Cerebellar nuclear complex (tissue), 1 donor: ENCODE data around the gene TUBGCP5.
"Not testable (repeated sequence)": the region's sequence is repeated elsewhere in the genome, so short reads cannot be mapped to it uniquely, and the experiment has no call there.

Experiments used
- DNase-seq, 2 experiments: peaks; one replicate each; lab custom pipeline; 2025; lab: John Stamatoyannopoulos, UW

The TUBGCP5 gene

DNA sequence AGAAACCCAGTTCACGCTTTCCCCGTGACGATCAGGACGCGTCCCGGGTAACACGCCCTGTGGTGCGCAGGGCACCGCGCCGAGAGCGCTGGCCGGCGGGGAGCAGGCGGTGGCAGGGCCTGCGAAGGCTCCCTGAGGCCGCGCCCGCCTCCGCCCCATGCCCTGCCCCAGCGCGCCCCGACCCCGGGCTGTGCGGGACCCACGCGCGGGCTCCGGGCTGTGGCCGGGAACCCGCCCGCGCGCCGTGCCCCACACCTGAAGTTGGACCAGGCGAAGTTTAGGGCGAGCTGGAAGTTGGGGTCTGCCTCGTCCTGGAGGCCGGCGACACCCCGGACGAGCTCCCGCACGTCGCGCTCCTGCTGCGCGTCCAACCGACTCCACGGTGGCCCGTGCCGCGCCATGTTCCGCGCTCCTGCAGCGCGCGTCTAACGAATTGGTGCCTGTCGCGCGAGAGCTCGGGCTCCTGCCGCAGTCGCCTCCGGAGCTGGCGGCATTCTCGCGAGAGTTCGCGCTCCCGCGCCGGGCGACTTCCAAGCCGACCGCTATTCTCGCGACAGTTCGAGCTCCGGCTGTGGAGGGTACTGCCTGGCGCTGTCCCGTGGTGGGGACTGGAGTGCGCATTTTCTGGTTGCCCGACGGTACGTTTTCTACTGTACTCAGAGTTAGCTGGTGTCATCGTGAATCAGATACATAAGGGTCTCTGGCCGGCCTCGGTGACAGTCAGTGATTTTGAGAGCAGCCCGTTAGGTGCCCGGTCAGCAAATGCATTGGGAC is at the start of gene TUBGCP5:
TSS of gene TUBGCP5 (minus strand) at position 427 of the 774 bp plus-strand sequence. CDS start at position 401, 26 bp downstream.
- peak in 1 of 2 experiments; percentile 66 for DNase-seq

DNA sequence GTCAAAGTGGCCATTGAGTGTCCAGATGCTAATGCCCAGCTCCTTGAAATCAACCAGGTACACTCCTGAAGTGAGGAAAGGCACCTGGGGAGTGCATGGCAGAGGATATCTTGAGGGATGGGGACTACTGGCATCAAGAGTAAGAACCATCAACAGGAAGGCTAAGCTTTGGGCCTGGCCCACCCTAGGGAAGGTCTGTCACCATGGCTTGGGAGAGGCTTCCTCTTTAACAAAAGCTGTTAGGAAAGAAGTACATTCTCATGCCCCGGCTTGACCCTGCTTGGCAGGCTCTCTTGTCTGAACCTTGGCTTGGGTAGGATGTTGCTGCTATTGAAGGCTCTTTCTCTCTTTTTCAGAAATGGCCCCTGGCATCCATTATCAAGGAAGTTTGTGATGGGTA is 43.7 kb upstream of the TUBGCP5 start:
- DNase-seq, result no peak

DNA sequence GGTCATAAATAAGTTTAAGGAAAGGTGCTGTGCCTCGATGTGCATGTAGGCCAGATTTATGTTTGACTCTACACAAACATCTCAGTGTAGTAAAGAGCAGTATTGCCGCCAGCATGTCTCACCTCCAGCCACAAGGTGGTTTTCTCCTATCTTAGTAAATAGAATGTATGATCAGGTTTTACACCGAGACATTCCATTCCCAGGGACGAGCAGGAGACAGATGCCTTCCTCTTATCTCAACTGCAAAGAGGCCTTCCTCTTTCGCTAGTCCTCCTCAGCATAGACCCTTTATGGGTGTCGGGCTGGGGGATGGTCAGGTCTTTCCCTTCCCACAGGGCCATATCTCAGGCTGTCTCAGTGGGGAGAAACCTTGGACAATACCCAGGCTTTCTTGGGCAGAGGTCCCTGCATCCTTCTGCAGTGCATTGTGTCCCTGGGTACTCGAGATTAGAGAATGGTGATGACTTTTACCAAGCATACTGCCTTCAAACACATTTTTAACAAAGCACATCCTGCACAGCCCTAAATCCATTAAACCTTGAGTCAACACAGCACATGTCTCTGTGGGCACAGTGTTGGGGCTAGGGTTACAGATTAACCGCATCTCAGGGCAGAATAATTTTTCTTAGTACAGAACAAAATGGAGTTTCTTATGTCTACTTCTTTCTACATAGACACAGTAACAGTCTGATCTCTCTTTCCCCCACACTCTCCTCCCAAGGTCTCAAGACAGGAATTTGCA is 42.8 kb upstream of the TUBGCP5 start:
- not testable (repeated sequence) for DNase-seq

DNA sequence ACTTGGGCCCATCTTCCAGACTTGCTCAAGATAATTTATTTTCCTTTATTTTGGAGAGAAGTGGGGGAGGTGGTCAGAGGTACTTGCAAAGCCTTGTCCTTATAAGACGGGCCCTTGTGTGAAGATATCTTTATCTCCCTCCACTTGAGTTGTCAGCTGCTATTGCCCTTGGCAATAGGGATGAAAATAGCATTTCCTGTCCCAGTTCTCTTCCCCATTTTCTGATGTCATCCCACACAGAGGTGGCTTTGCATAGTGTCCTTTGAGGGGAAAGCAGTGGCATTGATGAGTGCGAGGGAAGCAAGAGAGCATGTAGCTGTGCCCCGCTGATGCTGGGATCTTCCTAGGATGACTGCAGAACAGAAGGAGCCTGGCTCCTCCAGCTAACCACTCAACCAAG is 41.9 kb upstream of the TUBGCP5 start:
- DNase-seq, result no peak

DNA sequence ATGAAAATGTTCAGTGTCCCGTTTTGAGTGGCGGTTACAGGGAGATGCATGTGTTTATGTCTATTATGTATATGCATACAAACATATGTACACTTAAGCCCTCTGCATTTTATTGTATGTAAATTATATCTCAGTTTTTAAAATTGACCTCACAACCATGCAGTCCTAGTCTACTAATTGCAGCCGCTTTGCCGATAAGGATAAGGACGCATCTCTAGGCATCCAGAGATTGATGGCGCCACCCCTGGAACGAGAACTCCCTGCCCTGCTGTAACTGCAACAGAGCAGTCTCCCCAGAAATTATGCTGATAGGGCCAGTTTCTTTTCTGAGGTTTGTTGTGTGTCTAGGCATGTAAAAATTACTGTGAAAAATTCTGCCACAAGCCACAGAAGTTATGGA is 40.4 kb upstream of the TUBGCP5 start:
- no peak for DNase-seq

DNA sequence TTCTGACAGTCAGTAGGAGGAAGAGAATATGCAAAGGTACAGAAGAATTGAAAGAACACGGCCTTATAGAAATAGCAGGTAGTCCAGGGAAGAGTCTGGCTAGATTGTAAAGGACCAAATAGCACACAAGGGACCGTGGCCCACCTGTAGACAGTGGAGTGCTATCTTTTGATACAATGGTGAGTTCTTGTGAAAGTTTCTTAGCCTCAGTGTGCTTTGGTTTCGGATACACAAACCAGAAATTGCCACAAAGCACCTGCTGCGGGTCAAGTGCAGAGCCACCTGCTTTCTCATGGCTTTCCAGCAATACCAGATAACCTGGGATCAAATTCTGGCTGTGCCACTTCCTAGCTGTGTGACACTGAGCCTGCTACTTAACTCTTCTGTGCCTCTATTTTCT is 36.6 kb upstream of the TUBGCP5 start:
- no peak for DNase-seq

DNA sequence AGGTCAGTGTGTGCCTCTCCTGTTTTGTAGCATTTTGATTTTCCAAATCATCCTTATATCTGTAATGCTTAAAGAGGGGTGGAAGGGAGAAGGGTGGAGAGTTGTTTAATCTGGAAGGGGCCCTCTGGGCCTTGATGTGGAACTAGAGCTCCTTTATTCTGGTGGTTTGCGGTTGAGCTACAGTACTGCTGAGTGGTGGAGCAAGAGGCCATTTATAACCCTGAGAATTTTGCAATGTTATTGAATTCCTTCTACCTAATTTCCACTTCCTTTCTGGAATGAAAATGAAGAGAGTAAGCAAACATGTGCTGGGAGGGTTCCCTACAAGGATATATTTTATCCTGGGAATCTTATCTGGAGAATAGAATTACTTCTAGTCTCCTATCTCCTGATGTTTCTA is 35.3 kb upstream of the TUBGCP5 start:
- DNase-seq, result no peak

DNA sequence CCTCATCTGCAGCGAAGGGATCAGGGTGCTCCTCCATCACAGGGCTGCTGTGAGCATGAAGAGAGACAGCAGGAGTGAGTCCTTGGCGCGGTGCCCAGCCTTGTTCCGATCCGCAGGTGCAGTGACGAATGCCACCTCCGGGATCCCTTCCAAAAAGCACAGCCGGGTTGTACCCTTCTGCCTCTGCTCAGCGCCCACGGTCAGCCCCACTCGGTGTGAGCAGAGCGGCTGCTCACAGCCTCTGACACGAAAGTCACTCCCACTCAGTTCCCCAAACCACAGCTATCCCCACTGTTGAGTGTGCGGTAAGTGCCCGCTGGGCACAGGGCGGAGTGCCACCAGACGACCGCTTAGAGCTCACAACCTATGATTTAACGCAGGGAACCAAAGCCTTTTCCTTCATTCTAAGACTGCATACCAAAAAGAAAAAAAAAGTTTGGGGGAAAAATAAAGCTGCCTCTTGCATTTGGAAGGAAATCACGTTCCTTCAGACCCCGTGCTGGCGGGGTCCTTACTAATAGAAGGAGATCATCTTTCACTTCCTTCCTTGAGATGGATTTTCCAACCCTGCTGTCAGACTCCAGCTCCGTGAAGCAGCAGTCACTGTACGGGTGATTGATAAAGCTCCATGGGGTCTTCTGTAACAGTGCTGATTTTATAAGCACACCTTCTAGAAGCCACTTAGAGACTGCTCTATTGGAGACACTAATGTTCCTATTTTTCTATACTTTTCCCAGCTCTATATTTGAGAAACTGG is 34.7 kb upstream of the TUBGCP5 start:
- no peak for DNase-seq

DNA sequence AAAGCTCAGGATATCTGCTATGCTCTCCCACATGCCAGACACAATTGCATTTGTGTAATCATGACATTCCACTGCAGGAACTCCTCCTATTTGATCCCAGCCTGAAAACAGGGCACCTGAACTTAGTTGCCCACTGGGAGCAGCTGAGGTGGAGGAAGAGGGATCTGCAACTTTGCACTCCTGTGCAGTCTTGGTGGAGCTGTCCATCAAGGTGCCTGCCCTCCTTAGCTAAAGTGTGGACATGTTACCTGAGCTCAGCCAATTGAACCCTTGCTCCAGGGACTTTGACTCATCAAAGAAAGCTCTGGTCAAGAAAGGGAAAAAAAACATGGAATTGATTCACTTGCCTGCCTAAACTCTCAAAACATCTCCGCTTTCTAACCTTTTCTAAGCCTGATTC is 33.3 kb upstream of the TUBGCP5 start:
- DNase-seq, result no peak

DNA sequence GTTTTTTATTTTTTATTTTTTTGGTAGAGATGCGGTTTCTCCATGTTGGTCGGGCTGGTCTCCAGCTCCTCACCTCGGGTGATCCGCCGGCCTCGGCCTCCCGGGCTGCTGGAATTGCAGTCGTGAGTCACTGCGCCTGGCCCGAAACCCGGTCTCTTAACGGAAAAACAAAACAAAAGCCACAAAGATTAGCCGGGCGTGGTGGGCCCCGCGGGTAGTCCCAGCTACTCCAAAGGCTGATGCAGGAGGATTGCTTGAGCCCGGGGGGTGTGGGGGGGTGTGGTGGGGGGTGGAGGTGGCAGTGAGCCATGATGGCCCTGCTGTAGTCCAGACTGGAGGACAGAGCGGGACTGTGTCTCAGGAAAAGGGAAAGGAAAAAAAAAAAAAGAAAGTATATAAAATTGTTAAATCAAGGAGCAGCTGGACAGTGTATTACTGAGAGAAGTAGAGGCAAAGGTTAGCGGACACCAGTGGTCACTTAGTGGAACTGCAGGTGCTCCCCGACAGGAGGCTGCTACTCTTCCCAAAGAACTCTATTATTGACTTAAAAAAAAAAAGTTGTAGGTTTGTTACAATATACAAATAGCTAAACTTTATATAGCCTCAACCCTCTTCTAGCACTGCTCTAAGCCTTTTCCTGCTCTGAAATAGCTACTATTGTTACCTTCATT is 30.3 kb upstream of the TUBGCP5 start:
- no peak for DNase-seq

DNA sequence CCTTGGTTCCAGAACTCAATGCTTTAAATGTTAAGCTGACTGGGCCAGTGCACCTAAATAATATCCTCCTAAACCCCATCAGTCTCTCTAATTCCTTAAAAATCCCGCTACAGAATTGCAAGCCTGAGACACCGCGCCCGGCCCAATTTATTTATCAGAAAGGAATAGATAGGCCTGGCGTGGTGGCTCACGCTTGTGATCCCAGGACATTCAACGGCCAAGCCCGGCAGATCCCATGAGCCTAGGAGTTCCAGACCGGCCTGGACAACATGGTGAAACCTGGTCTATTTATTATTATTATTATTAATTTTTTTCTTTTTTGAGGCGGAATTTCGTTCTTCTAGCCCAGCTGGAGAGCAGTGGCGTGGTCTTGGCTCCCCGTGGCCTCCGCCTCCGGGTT is 28.0 kb upstream of the TUBGCP5 start:
- DNase-seq, result no peak

DNA sequence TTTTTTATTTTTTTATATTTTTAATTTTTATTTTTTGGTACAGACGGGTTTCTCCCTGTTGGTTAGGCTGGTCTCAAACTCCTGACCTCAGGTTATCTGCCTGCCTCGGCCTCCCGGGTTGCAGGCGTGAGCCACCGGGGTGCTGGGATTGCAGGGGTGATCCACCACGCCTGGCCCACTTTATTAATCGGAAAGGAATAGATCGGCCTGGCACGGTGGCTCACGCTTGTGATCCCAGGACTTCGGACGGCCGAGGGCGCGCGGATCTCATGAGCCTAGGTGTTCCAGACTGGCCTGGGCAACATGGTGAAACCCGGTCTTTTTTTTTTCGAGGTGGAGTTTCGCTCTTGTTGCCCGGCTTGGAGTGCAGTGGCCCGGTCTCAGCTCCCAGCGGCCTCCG is 26.5 kb upstream of the TUBGCP5 start:
- DNase-seq, result no peak

DNA sequence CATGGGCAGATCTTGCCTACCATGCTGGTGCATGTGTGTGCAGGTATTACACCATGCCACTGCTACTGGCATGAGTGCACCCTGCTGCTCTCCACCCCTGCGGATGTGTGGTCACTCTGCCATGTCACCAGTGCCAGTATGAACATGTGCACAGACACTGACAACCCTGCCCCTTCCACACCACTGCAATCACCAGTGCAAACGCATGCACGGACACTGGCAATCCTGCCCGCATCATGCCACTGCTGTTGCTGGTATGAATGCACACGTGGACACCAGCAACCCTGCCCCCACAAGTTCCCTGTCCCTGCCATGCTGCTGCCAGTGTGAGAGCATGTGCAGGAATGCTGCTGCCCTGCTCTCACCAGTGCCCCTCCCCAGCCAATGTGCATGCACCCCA is 24.8 kb upstream of the TUBGCP5 start:
- DNase-seq, result no peak

DNA sequence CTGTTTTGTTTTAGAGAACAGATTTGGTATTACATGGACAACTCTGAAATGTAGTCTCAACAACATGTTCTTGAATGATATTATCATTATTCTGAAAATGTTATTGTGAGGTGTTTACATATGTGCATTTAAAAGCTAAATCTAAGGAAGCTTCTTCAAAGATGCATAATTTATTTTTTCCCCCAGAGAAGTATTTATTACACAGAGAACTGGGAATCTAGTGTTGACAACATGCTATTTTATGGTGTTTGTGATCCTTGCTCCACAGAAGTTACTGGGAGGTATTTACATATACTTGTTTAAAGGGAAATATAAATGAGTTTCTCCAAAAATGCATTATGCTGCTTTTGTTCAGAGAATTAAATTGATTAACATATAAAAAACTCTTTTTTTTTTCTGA is 18.3 kb upstream of the TUBGCP5 start:
- DNase-seq, result no peak

DNA sequence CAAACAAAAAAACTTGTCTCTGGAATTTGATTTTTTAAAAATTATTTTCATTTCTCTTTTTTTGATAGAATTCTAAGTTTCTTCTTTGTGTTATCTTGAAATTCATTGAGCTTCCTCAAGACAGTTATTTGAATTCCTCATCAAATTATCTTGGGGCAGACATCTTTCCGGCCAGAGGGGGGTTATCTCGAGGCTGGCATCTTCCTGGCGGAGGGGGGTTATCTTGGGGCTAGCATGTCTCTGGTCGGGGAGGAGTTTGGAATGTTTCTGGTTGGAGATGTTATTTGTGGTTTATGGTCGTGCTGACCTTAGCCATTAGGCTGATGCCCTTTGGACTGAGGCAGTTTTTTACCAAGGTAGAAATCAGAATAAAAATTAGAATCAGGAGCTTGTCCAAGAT is 15.9 kb upstream of the TUBGCP5 start:
- no peak for DNase-seq

DNA sequence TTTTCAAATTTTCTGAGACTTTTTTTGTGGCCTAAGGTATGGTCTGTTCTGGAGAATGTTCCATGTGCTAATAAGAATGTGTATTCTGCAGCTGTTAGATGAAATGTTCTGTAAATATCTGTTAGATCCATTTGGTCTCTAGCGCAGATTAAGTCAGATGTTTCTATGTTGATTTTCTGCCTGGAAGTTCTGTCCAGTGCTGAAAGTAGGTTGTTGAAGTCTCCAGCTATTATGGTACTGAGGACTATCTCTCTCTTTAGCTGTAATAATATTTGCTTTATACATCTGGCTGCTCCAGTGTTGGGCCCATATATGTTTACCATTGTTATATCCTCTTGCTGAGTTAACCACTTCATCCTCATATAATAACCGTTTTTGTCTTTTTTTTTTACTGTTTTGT is 13.2 kb upstream of the TUBGCP5 start:
- no peak for DNase-seq

DNA sequence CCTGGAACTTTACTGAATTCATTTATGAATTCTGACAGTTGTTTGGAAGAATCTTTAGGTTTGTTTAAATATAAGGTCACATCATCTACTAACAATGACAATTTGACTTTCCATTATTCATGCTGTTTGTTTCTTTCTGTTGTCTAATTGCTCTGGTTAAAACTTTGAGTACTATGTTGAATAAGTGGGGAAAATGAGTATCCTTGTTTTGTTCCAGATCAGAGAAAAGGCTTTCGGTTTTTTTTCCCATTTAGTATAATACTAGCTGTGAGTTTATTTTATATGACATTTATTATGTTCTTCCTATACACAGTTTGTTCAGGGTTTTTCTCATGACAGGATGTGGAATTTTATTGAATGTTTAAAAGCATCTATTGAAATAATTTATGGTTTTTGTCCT is 11.3 kb upstream of the TUBGCP5 start:
- DNase-seq, result no peak

DNA sequence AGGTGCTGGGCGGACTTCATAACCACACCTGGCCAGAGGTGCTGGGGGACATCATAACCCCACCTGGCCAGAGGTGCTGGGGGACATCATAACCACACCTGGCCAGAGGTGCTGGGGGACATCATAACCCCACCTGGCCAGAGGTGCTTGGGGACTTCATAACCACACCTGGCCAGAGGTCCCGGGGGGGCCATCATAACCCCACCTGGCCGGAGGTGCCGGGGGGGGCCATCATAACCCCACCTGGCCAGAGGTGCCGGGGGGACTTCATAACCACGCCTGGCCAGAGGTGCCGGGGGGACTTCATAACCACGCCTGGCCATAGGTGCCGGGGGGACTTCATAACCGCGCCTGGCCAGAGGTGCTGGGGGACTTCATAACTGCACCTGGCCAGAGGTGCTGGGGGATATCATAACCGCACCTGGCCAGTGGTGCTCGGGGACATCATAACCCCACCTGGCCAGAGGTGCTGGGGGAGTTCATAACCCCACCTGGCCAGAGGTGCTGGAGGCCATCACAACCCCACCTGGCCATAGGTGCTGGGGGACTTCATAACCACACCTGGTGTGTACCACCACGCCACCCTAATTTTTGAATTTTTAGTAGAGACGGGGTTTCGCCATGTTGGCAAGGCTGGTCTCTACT is 10.7 kb upstream of the TUBGCP5 start:
- no peak for DNase-seq

DNA sequence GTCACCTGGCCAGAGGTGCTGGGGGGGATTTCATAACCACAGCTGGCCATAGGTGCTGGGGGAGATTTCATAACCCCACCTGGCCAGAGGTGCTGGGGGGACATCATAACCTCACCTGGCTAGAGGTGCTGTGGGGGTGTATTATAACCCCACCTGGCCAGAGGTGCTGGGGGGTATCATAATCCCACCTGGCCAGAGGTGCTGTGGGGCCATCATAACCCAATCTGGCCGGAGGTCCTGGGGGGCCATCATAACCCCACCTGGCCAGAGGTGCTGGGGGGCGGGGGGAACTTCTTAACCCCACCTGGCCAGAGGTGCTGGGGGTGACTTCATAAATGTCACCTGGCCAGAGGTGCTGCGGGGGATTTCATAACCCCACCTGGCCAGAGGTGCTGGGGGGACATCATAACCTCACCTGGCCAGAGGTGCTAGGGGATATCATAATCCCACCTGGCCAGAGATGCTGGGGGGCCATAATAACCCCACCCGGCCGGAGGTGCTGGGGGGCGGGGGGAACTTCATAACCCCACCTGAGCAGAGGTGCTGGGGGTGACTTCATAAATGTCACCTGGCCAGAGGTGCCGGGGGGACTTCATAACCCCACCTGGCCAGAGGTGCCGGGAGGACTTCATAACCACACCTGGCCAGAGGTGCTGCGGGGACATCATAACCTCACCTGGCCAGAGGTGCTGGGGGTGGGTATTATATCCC is 9.4 kb upstream of the TUBGCP5 start:
- DNase-seq, result not testable (repeated sequence)

DNA sequence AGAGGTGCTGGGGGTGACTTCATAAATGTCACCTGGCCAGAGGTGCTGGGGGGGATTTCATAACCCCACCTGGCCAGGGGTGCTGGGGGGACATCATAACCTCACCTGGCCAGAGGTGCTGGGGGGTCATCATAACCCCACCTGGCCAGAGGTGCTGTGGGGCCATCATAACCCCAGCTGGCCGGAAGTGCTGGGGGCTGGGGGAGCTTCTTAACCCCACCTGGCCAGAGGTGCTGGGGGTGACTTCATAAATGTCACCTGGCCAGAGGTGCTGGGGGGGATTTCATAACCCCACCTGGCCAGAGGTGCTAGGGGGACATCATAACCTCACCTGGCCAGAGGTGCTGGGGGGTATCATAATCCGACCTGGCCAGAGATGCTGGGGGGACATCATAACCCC is 4.6 kb upstream of the TUBGCP5 start:
- not testable (repeated sequence) for DNase-seq

DNA sequence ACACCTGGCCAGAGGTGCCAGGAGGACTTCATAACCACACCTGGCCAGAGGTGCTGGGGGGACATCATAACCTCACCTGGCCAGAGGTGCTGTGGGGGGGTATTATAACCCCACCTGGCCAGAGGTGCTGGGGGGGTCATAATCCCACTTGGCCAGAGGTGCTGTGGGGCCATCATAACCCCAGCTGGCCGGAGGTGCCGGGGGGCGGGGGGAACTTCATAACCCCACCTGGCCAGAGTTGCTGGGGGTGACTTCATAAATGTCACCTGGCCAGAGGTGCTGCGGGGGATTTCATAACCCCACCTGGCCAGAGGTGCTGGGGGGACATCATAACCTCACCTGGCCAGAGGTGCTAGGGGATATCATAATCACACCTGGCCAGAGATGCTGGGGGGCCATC is 4.2 kb upstream of the TUBGCP5 start:
- not testable (repeated sequence) for DNase-seq
